Esophagus muscularis mucosa (tissue), 4 donors: ENCODE data around the gene C12orf75. TPM values are rescaled to one million over a fixed set of nuclear protein-coding genes. Genes with fewer than 3 reads are reported as not detected.

Source experiments
- DNase-seq: peaks from one replicate; pipeline ENCODE4 v3.0.0-alpha.2; 2017; ENCODE audit errors: extremely low spot score
- H3K27ac ChIP-seq, 4 donors: fragments of 200-600 bp; sonication (generic); replicated peaks in 1 of 4; 1 replicate in 3 of 4; 2 replicates in 1 of 4; pipeline ENCODE4 v1.5.1; 2016 to 2019; ENCODE audit warnings: mild to moderate bottlenecking in 1 of 4
- H3K27me3 ChIP-seq, 4 donors: fragments of 200-600 bp; sonication (generic); one replicate each; pipeline versions ENCODE4 v1.5.1 to v1.6.0; 2016 to 2019
- H3K36me3 ChIP-seq, 4 donors: fragments of 200-600 bp; sonication (generic); one replicate each; pipeline ENCODE4 v1.5.1; 2016 to 2019
- H3K4me1 ChIP-seq, 4 donors: fragments of 200-600 bp; sonication (generic); one replicate each; pipeline ENCODE4 v1.5.1; 2016 to 2019
- H3K4me3 ChIP-seq, 4 donors: fragments of 200-600 bp; sonication (generic); 1 replicate in 2 of 4; 2 replicates in 2 of 4; pipeline ENCODE4 v1.5.1; 2016 to 2019; ENCODE audit warnings: mild to moderate bottlenecking in 4 of 4, moderate library complexity in 1 of 4
- H3K9me3 ChIP-seq, 4 donors: fragments of 200-600 bp; sonication (generic); 1 replicate in 3 of 4; 2 replicates in 1 of 4; pipeline ENCODE4 v1.5.1; 2016 to 2019
- EP300 ChIP-seq: sonication (generic); formaldehyde crosslinking; IDR thresholded peaks from one replicate; pipeline ENCODE4 v1.6.1; 2017; ENCODE audit warnings: antibody characterized with exemption
- POLR2A ChIP-seq: fragments of 450-650 bp; IDR thresholded peaks from one replicate; pipeline ENCODE4 v1.6.1; 2017; ENCODE audit warnings: antibody characterized with exemption, moderate library complexity, mild to moderate bottlenecking, low read depth
- POLR2AphosphoS5 ChIP-seq, 2 donors: sonication (generic); formaldehyde crosslinking; IDR thresholded peaks; one replicate each; pipeline ENCODE4 v1.6.1; 2017; ENCODE audit warnings: antibody characterized with exemption in 2 of 2
- WGBS: methylation state at CpG from one replicate; pipeline ENCODE4 v1.1.5; 2018; 5-methylcytosine and 5-hydroxymethylcytosine counted together
- intact Hi-C: fragments of 100-400 bp; cut with DNase I; formaldehyde crosslinking; loops from one replicate; pipeline ENCODE4 v1.15.1; 2023
- total RNA-seq, 4 donors: library from RNA; depleted of rRNA; stranded (reverse); fragments of >200 nt; gene quantifications; one replicate each; pipeline versions ENCODE4 v1.1.0 to v1.2.1, GENCODE V29; 2016
- TF ChIP-seq, protein P1 (sequence below), 3 experiments: fragments of 200-600 bp in 2 of 3; fragments of 450-650 bp in 1 of 3; sonication (generic) in 2 of 3; IDR thresholded peaks; one replicate each; pipeline ENCODE4 v1.5.1; 2017 to 2019; ENCODE audit warnings: antibody characterized with exemption in 3 of 3, mild to moderate bottlenecking in 2 of 3, moderate library complexity in 1 of 3

C12orf75 gene
- total RNA-seq, 4 donors from 2014 or later, result 0.83 to 3.1 (median 2.8) TPM

GRCh38 chr12:105363890-105364289 is 33.4 kb downstream of the C12orf75 start:
- intact Hi-C loops, result no loop called here
- Histone ChIP-seq H3K36me3 (no peaks in the 10 kb centered on the region), H3K9me3 (no peaks in the 10 kb centered on the region), H3K4me1 (no peaks in the 10 kb centered on the region), H3K4me3 (no peak overlapping the region), H3K27me3 (no peaks in the 10 kb centered on the region), H3K27ac (no peak overlapping the region)
- 69% methylated on average over 3 of the region's 3 CpGs for WGBS
- no peak for DNase-seq
- TF ChIP-seq POLR2A, result no peak
- TF ChIP-seq EP300, result no peak

- H3K4me3 ChIP-seq, result no peak overlapping the region
- H3K9me3 ChIP-seq, result no peaks in the 10 kb centered on the region
- H3K27ac ChIP-seq, result no peak overlapping the region
- no peaks in the 10 kb centered on the region for H3K4me1 ChIP-seq
- TF ChIP-seq EP300, result no peak
- TF ChIP-seq POLR2A, result no peak
- TF ChIP-seq, protein P1, sequence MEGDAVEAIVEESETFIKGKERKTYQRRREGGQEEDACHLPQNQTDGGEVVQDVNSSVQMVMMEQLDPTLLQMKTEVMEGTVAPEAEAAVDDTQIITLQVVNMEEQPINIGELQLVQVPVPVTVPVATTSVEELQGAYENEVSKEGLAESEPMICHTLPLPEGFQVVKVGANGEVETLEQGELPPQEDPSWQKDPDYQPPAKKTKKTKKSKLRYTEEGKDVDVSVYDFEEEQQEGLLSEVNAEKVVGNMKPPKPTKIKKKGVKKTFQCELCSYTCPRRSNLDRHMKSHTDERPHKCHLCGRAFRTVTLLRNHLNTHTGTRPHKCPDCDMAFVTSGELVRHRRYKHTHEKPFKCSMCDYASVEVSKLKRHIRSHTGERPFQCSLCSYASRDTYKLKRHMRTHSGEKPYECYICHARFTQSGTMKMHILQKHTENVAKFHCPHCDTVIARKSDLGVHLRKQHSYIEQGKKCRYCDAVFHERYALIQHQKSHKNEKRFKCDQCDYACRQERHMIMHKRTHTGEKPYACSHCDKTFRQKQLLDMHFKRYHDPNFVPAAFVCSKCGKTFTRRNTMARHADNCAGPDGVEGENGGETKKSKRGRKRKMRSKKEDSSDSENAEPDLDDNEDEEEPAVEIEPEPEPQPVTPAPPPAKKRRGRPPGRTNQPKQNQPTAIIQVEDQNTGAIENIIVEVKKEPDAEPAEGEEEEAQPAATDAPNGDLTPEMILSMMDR (IDR thresholded peaks at IDR 0.05), result no peak
- TF ChIP-seq POLR2AphosphoS5 (IDR thresholded peaks at IDR 0.05), result no peak
- no peaks in the 10 kb centered on the region for H3K36me3 ChIP-seq
- no peaks in the 10 kb centered on the region for H3K27me3 ChIP-seq
- WGBS, result 78% methylated on average over 3 of the region's 3 CpGs
- no peak for DNase-seq
- intact Hi-C loops, result no loop called here
These were observed 34.7 kb downstream of the C12orf75 start for GRCh38 chr12:105365231-105365630.

DNA sequence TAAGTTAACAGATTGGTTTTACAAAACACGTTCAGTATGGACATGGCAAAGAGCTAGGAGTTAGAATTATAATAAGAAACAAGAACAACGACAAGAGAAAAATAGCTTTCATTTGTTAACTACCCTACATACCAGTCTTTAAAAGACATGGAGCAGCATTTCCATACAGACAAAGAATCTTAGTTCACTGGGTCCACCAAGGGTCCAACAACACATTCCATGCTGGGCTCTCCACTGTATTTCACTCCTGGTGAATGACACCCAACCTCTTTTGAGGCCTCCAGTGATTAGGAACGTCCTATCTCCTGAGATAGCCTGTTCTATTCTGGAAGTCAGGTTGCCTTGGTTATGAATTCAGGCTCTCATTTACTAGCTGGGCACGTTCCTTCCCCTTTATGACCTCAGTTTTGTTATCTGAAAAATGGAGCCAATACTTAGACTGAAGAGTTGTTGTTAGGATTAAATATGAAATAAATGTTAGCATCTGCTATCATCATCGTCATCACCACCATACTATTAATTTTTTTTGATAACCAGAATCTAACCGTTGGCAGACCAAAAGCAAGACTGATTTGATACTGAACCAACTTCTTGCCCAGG is 37.7 kb downstream of the C12orf75 start:
- no peak for DNase-seq
- Histone ChIP-seq H3K27me3 (no peaks in the 10 kb centered on the region), H3K27ac (no peak overlapping the region), H3K4me3 (no peak overlapping the region), H3K9me3 (no peaks in the 10 kb centered on the region), H3K4me1 (no peaks in the 10 kb centered on the region), H3K36me3 (no peaks in the 10 kb centered on the region)
- WGBS, result 89% methylated on average over 6 of the region's 6 CpGs
- intact Hi-C loops, result no loop called here
- TF ChIP-seq, protein P1 (IDR thresholded peaks at IDR 0.05), result no peak
- TF ChIP-seq EP300, result no peak
- TF ChIP-seq POLR2AphosphoS5 (IDR thresholded peaks at IDR 0.05), result no peak
- TF ChIP-seq POLR2A, result no peak

DNA sequence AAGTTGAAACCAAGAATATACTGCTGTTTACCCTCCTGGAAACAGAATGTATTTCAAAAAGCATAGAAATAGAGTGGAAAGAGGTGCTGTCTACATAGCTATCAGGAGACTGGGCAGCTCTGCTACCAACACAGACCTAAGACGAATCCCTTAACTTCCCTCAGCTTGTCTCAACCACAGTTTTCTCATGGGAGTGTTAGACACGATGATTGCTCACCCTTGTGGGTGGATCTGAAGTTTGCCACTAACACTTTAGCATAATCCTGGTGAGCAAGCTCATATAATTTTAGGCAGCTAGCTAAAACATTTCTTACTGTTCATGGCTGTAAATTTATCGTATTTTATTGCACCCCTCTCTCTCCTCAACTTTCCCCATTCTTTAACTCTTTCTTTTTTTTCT is 38.5 kb downstream of the C12orf75 start:
- no peak overlapping the region for H3K4me3 ChIP-seq
- TF ChIP-seq EP300 (no peak), POLR2AphosphoS5 (IDR thresholded peaks at IDR 0.05) (no peak), POLR2A (no peak)
- TF ChIP-seq, protein P1 (IDR thresholded peaks at IDR 0.05), result no peak
- no peaks in the 10 kb centered on the region for H3K4me1 ChIP-seq
- H3K27me3 ChIP-seq, result no peaks in the 10 kb centered on the region
- H3K36me3 ChIP-seq, result no peaks in the 10 kb centered on the region
- H3K27ac ChIP-seq, result no peak overlapping the region
- intact Hi-C loops, result no loop called here
- 64% methylated on average over 3 of the region's 3 CpGs for WGBS
- DNase-seq, result no peak
- no peaks in the 10 kb centered on the region for H3K9me3 ChIP-seq

- intact Hi-C loops, result no loop called here
- DNase-seq, result no peak
- WGBS, result 100% methylated on average over 1 of the region's 1 CpG
- Histone ChIP-seq H3K36me3 (no peaks in the 10 kb centered on the region), H3K4me3 (no peak overlapping the region), H3K4me1 (no peaks in the 10 kb centered on the region), H3K9me3 (no peaks in the 10 kb centered on the region), H3K27ac (no peak overlapping the region), H3K27me3 (no peaks in the 10 kb centered on the region)
- TF ChIP-seq POLR2AphosphoS5 (IDR thresholded peaks at IDR 0.05), result no peak
- no peak for TF ChIP-seq EP300
- TF ChIP-seq, protein P1 (IDR thresholded peaks at IDR 0.05), result no peak
- TF ChIP-seq POLR2A, result no peak
These were observed 43.8 kb downstream of the C12orf75 start for GRCh38 chr12:105374303-105374702.
